Activated CD4-positive, alpha-beta T cell treated with anti-CD3 and anti-CD28 coated beads, Interleukin-2, amount 10 ng/mL, durations not matched to agents 7 days and 5 days (primary cell): ENCODE measurements around the gene CCDC85A. TPM values are rescaled to one million over a fixed set of nuclear protein-coding genes. Genes with fewer than 3 reads are reported as not detected.

ENCODE experiments used
- CTCF ChIA-PET: fragments of 350-600 bp; sonication (Branson Sonifier 250); formaldehyde crosslinking; loops from one replicate; lab custom pipeline; 2021; ENCODE audit warnings: antibody characterized with exemption; lab: Charles Lee
- POLR2A ChIA-PET: fragments of 350-600 bp; sonication (Branson Sonifier 250); formaldehyde crosslinking; loops from one replicate; lab custom pipeline; 2021; ENCODE audit warnings: antibody characterized with exemption; lab: Charles Lee
- DNase-seq: peaks from one replicate; pipeline ENCODE4 v3.0.0-alpha.2; 2020
- H3K27ac Mint-ChIP-seq: one replicate; pipeline ENCODE4 v1.8.0; 2021; ENCODE audit warnings: mild to moderate bottlenecking, moderate library complexity, mixed read lengths
- H3K27me3 Mint-ChIP-seq: one replicate; pipeline ENCODE4 v1.8.0; 2021; ENCODE audit warnings: mixed read lengths
- H3K36me3 Mint-ChIP-seq: one replicate; pipeline ENCODE4 v1.8.0; 2021; ENCODE audit warnings: low read depth, mixed read lengths
- H3K4me1 Mint-ChIP-seq: one replicate; pipeline ENCODE4 v1.8.0; 2021; ENCODE audit warnings: mixed read lengths
- H3K4me3 Mint-ChIP-seq: one replicate; pipeline ENCODE4 v1.8.0; 2021; ENCODE audit warnings: mild to moderate bottlenecking, moderate library complexity, mixed read lengths
- H3K9me3 Mint-ChIP-seq: one replicate; pipeline ENCODE4 v1.8.0; 2021; ENCODE audit warnings: mixed read lengths
- total RNA-seq, 2 experiments: library from RNA; stranded (reverse); gene quantifications; one replicate each; pipeline ENCODE4 v1.2.3, GENCODE V29; 2021

The CCDC85A gene
- total RNA-seq, 2 experiments from 2014 or later: not detected

DNA sequence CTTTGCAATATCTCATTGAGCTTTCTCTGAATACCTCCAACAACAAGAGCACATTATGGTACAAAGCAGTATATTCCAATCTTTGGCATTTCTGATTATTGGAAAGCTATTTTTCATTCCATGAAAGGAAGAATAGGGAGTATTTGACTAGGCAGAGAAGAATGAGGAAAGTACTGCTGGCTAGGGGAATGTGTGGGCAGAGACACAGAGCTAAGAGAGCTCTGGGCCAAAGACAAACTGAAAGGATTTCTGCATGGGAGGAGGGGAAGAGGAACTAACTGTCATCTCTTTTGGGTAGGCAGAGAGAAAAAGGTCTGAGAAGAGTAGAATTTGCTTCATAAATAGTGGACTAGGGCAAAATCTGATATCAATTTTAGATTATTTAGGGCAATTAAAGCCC lies 150.8 kb downstream of the CCDC85A start:
- ChIA-PET POLR2A (no interaction called here), CTCF (no interaction called here)
- H3K4me3 Mint-ChIP-seq: no peak overlapping the region
- H3K9me3 Mint-ChIP-seq: no peaks in the 10 kb centered on the region
- DNase-seq: no peak
- no peaks in the 10 kb centered on the region for H3K4me1 Mint-ChIP-seq
- H3K36me3 Mint-ChIP-seq: no peaks in the 10 kb centered on the region
- H3K27me3 Mint-ChIP-seq: no peaks in the 10 kb centered on the region
- H3K27ac Mint-ChIP-seq: no peak overlapping the region

DNA sequence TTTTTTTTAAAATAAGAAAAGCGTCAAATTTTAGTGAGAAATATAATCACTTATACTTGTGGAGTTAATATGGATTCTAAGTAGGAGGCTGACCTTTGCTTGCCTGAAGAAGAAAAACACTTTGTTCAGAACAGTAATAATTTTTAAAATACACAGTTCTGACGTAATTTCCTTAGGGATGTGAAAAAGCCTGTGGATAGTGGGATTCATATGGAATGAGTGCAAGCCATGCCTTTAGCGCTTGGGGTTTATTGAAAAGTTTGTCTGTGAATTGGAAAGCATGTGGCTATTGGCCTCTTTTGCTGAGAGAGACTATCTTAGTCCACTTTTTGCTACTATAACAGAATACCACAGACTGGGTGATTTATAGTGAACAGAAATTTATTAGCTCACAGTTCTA lies 151.3 kb downstream of the CCDC85A start:
- Mint-ChIP-seq H3K9me3 (no peaks in the 10 kb centered on the region), H3K27ac (no peak overlapping the region), H3K36me3 (no peaks in the 10 kb centered on the region), H3K4me3 (no peak overlapping the region), H3K27me3 (no peaks in the 10 kb centered on the region), H3K4me1 (no peaks in the 10 kb centered on the region)
- no peak for DNase-seq
- CTCF ChIA-PET: interaction anchor here (0.8 kb wide), 1 partner anchor 19 kb away, joined by 3 read pairs; no protein-coding TSS in a partner anchor
- POLR2A ChIA-PET: no interaction called here

DNA sequence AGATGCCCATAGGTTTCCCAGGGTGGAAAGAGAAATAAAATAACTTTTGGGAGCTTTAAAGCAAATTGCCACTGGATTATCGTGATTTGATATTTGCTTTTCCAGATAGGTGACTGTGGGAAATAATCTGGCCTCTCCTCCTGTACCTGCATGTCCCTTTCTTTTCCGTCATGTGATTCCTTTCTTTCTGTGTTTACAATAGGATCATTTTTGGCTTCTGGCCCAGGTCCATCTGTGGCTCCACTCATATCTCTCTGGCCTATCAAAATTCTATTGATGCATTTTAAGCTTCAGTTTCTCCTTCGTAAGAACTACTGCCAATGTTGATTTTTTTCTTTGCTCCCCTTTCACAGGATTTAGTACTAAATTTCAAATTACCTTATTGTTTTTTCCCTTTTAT lies 153.6 kb downstream of the CCDC85A start:
- Mint-ChIP-seq H3K27ac (no peak overlapping the region), H3K36me3 (no peaks in the 10 kb centered on the region), H3K4me1 (no peaks in the 10 kb centered on the region), H3K4me3 (no peak overlapping the region), H3K9me3 (no peaks in the 10 kb centered on the region), H3K27me3 (no peaks in the 10 kb centered on the region)
- CTCF ChIA-PET: interaction anchor here (1.3 kb wide), 1 partner anchor 16 kb away, joined by 3 read pairs; no protein-coding TSS in a partner anchor
- DNase-seq: no peak
- POLR2A ChIA-PET: no interaction called here

DNA sequence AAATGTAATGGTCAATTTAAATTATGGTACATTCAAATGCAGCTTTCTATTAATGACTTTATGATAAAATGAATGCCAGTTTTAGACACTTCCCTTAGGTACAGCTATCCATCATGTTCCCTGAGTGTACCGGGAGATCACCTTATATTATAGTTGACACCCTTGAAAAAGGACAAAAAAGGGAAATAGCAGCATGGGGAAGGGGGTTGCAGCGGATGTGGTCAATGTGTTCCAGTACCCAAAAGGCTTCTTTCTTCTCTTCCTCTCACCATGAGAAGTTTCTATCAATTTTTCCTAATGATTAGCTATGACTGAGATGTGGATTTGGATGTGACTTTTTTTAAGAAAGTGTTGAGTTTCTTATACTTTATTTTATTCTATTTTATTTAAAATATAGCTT lies 154.4 kb downstream of the CCDC85A start:
- H3K4me3 Mint-ChIP-seq: no peak overlapping the region
- no peak overlapping the region for H3K27ac Mint-ChIP-seq
- POLR2A ChIA-PET: no interaction called here
- H3K9me3 Mint-ChIP-seq: no peaks in the 10 kb centered on the region
- CTCF ChIA-PET: no interaction called here
- no peak for DNase-seq
- H3K27me3 Mint-ChIP-seq: no peaks in the 10 kb centered on the region
- H3K36me3 Mint-ChIP-seq: no peaks in the 10 kb centered on the region
- H3K4me1 Mint-ChIP-seq: no peaks in the 10 kb centered on the region

DNA sequence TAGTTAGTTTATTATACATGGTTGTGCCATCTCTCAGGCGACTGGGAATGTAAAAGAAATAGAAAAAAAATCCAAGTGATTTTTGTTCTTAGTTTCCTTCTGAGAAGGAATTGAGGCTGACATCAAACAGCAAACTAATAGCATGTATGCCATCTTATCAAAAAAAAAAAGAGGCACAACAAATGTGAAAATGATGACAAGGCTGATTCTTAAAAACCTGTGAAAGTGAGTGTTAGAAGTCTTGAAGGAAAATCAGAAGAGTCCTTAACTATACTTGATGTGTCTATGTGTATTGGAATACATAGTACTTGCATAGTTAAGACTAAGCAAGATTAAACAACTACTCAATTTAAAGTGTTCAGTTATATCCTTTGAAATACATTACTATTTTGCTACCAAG lies 161.0 kb downstream of the CCDC85A start:
- DNase-seq: no peak
- Mint-ChIP-seq H3K4me3 (no peak overlapping the region), H3K27ac (no peak overlapping the region), H3K36me3 (no peaks in the 10 kb centered on the region), H3K4me1 (no peaks in the 10 kb centered on the region), H3K9me3 (no peaks in the 10 kb centered on the region), H3K27me3 (no peaks in the 10 kb centered on the region)
- CTCF ChIA-PET: no interaction called here
- POLR2A ChIA-PET: no interaction called here

DNA sequence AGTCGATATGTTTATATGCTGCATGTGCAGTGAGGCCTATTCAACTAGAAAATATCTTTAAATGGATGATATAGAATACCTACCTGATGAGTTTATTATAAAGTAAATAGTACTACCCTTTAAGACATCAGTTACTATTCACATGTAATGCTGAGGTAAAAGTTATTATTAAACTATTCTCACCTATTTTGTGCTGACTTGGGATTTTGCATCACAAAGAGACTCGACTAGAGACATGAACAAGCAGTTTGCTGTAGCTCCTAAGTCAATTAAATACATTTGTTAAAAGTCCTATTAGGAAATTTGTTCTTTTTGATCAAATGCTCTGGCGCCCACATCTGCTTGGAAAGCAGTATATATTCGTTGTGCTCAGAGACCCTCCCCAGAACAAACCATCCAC lies 164.1 kb downstream of the CCDC85A start:
- Mint-ChIP-seq H3K36me3 (no peaks in the 10 kb centered on the region), H3K9me3 (no peaks in the 10 kb centered on the region), H3K27ac (no peak overlapping the region), H3K4me1 (no peaks in the 10 kb centered on the region), H3K27me3 (no peaks in the 10 kb centered on the region), H3K4me3 (no peak overlapping the region)
- DNase-seq: no peak
- ChIA-PET CTCF (no interaction called here), POLR2A (no interaction called here)

DNA sequence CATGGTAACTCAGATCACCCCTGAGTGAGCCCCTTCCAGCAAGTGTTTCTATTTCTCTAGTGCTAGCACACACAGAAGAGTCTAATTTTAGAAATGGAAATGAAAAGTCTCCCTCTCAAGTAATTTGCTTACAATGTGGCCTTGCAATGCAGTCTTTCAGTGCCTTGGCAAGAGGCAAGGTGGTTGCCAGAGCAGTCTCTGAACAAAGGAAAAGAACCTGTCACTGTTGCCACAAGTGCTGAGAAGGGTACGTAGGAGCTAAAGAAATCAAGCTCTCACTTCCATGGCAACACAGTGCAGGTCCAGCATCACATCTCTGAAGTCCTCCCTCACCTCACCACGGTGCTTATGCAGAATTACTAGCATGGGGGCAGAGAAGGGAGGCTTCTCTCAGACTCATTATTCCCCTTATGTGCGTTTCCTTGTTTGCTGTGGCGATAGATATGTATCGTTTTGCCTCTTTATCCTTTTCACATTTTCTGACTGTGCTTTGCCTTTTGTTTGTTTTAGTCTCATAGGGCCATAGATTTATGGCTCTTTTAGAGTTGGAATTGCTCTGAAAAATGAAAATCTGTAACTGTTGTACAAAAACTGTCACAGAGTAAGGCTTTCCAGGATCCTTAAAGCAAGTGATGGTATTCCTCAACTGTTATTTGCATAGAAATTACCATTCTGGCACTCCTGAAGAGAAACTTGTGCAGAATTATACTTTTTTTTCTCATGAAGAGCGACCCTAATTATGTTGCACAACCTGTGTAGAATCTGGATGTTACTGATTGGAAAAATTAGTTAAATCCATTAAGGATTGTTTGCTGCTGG lies 164.8 kb downstream of the CCDC85A start:
- POLR2A ChIA-PET: no interaction called here
- no peak overlapping the region for H3K27ac Mint-ChIP-seq

DNA sequence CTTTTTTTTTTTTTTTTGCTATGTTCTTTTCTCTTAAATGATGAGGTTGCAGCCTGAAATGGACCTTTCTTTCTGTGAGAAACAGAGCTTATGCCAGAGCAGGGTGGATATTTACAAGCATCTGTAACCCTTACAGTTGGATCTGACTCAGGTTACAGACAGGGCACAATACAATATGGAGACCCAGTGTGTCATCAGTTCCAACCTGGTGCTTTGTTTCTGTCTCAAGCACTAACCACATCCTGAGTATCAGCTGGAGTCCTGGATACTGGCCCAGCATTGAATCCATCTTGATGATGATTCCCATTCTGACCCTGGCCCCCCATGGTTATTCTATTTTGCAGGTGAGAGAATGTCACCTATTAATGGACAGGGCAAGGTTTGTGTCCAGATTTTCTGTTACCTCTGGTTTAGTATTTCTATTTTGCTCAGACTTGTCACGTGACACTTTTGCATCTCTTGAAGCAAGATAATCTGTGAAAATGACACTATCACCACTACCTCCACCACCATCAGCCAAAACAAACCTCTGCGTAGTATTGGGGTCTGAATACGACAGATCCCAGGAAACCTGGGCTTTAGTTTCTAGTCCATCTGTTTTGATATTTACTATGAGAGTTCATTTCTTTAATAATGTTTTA lies 174.0 kb downstream of the CCDC85A start:
- POLR2A ChIA-PET: no interaction called here
- H3K9me3 Mint-ChIP-seq: no peaks in the 10 kb centered on the region

More for the DNA sequence above, 164.8 kb downstream of the CCDC85A start:
- no peak overlapping the region for H3K4me3 Mint-ChIP-seq
- no peaks in the 10 kb centered on the region for H3K9me3 Mint-ChIP-seq
- no peaks in the 10 kb centered on the region for H3K27me3 Mint-ChIP-seq
- H3K4me1 Mint-ChIP-seq: no peaks in the 10 kb centered on the region
- H3K36me3 Mint-ChIP-seq: no peaks in the 10 kb centered on the region
- no peak for DNase-seq
- CTCF ChIA-PET: no interaction called here

DNA sequence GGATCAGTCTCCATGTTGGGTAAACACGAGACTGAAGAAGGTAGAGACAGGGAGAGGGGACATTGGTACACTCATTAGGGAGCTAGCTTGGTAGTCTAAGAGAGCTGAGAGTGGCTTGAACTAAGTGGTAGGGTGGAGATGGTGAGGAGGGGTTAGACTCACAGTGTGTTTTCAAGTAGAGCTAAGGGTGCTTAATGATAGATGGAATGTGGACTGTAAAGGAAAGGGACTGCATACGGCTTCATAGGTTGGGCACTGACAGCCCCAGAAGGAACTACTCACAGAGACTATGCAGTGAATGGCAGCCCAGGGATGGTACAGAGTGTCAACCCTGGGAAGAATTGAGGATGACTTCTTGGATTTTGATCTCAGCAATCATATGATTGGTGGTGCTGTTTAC lies 178.1 kb downstream of the CCDC85A start:
- Mint-ChIP-seq H3K9me3 (no peaks in the 10 kb centered on the region), H3K36me3 (no peaks in the 10 kb centered on the region), H3K4me3 (no peak overlapping the region), H3K27me3 (no peaks in the 10 kb centered on the region), H3K27ac (no peak overlapping the region), H3K4me1 (no peaks in the 10 kb centered on the region)
- DNase-seq: no peak
- ChIA-PET CTCF (no interaction called here), POLR2A (no interaction called here)

More for the DNA sequence above, 174.0 kb downstream of the CCDC85A start:
- H3K27ac Mint-ChIP-seq: no peak overlapping the region
- no peaks in the 10 kb centered on the region for H3K27me3 Mint-ChIP-seq
- H3K4me3 Mint-ChIP-seq: no peak overlapping the region
- no peak for DNase-seq
- H3K36me3 Mint-ChIP-seq: no peaks in the 10 kb centered on the region
- CTCF ChIA-PET: no interaction called here
- H3K4me1 Mint-ChIP-seq: no peaks in the 10 kb centered on the region

DNA sequence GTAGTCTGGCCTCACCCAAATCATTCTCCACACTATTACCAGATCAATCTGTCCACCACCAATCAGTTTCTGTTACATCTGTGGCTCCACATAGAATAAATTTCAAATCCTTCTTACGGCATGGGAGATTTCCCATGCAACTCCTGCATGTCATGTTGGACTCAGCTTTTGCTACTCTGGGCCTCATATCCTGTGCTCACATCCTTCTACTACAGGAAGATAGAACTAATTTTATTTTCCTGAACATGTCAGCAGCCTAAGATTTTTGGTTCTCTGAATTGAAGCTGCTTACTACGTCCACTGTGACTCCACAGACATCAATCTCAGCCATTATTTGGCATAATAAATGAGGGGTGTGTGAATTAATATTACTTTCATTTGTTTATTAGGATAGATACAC lies 181.1 kb downstream of the CCDC85A start:
- Mint-ChIP-seq H3K4me3 (no peak overlapping the region), H3K36me3 (no peaks in the 10 kb centered on the region), H3K27me3 (no peaks in the 10 kb centered on the region), H3K27ac (no peak overlapping the region), H3K4me1 (no peaks in the 10 kb centered on the region), H3K9me3 (no peaks in the 10 kb centered on the region)
- no peak for DNase-seq
- CTCF ChIA-PET: no interaction called here
- POLR2A ChIA-PET: no interaction called here

DNA sequence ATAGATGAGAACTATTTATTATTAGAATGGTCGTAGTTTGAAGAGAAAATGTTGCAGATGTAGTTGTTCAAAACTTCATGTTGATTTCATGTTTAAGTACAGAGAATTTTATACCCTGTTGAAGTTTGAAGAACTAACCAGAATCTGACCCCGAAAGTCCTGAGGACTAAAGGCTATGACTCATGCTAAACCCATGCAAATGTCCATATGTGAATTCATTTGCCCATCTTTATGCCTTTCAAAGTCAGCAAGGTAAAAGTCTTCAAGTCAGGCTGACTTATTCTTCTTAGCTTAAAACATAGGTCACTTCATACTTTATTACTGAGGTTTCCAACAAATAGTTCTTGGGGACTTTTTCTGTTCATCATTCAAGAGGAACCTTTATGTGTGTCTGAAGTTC lies 185.5 kb downstream of the CCDC85A start:
- CTCF ChIA-PET: no interaction called here
- POLR2A ChIA-PET: no interaction called here

DNA sequence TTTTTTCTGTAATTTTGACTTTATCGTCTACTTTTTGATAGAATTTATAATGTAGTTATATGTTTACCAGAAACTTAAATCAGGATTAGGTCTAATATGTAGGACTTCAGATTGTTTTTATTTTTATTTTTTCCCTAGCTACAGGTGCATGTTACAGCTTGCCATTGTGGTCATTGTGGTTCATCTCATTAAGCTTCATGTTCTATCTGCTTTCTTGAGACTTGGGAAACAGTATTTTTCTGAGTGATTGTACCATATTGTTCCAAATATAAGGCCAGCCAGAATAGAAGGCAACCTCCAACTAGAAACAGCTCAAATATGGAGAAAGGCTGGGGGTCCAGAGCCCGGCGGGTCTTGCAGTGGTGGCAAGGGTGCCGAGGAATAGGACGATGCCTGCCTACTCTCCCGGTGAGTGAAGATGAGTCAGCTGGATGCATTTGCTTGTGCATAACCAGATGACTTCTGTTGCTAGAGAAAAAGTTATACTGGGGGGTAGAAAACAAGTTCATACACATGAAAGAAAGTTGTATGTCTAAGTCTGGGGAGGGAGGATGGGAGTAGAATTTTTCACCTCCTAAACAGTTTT lies 188.4 kb downstream of the CCDC85A start:
- no peaks in the 10 kb centered on the region for H3K4me1 Mint-ChIP-seq
- H3K36me3 Mint-ChIP-seq: no peaks in the 10 kb centered on the region
- POLR2A ChIA-PET: no interaction called here
- H3K27me3 Mint-ChIP-seq: no peaks in the 10 kb centered on the region
- H3K4me3 Mint-ChIP-seq: no peak overlapping the region
- no peak for DNase-seq
- CTCF ChIA-PET: interaction anchor here (1.0 kb wide), 1 partner anchor 18 kb away, joined by 3 read pairs; no protein-coding TSS in a partner anchor
- H3K27ac Mint-ChIP-seq: no peak overlapping the region
- peaks cover 3% of the 10 kb centered on the region for H3K9me3 Mint-ChIP-seq

More for the DNA sequence above, 185.5 kb downstream of the CCDC85A start:
- DNase-seq: no peak
- Mint-ChIP-seq H3K4me1 (no peaks in the 10 kb centered on the region), H3K27me3 (no peaks in the 10 kb centered on the region), H3K36me3 (no peaks in the 10 kb centered on the region), H3K27ac (no peak overlapping the region), H3K4me3 (no peak overlapping the region), H3K9me3 (peaks cover 3% of the 10 kb centered on the region)

DNA sequence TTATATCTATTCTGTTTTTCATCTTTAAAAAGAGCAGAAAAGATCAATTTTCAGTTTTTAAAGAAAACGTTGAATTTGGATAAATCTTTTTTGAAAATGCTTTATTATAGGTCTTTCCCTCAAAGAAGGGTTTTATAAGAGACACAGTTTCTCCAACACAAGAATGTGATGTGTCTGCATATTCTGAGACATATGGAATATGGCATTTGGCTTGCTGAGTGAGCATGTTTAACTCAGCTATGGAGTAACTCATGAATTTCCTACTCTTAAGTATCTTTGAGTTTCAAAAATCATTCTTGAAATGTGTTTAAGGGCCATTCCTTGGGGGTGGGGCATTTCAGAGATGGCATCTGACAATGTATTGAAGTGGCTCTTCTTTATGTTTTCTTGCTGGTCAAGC lies 191.5 kb downstream of the CCDC85A start:
- H3K9me3 Mint-ChIP-seq: peaks cover 3% of the 10 kb centered on the region
- DNase-seq: no peak
- no peaks in the 10 kb centered on the region for H3K4me1 Mint-ChIP-seq
- H3K27ac Mint-ChIP-seq: no peak overlapping the region
- ChIA-PET POLR2A (no interaction called here), CTCF (no interaction called here)
- no peaks in the 10 kb centered on the region for H3K27me3 Mint-ChIP-seq
- no peak overlapping the region for H3K4me3 Mint-ChIP-seq
- H3K36me3 Mint-ChIP-seq: no peaks in the 10 kb centered on the region
